K562 (cell line): ENCODE data around the gene AHCY. TPM values are rescaled to one million over a fixed set of nuclear protein-coding genes. Genes with fewer than 3 reads are reported as not detected.

Experiments used
- CC2D1A ChIP-seq: fragments of 450-650 bp; IDR thresholded peaks from 2 replicates; pipeline ENCODE4 v1.6.1; 2017; ENCODE audit warnings: mild to moderate bottlenecking
- COPS2 ChIP-seq: fragments of 450-650 bp; conservative IDR thresholded peaks from 2 replicates; pipeline ENCODE4 v1.6.1; 2016; ENCODE audit warnings: mild to moderate bottlenecking, moderate library complexity
- E2F3 ChIP-seq: fragments of 250-450 bp; sonication (Bioruptor Pico); IDR thresholded peaks from 2 replicates; pipeline ENCODE4 v1.4.0; 2020; ENCODE audit warnings: mild to moderate bottlenecking
- EGR1 ChIP-seq: fragments of 450-650 bp; conservative IDR thresholded peaks from 2 replicates; pipeline ENCODE4 v1.6.1; 2017; ENCODE audit warnings: mild to moderate bottlenecking
- FOXM1 ChIP-seq, 2 experiments: fragments of 450-650 bp in 1 of 2; sonication (generic) in 1 of 2; formaldehyde crosslinking in 1 of 2; IDR thresholded peaks; 2 replicates each; pipeline versions ENCODE4 v1.6.1 to v1.9.0; 2017 to 2022; ENCODE audit warnings: low read depth in 2 of 2, mild to moderate bottlenecking in 2 of 2, missing genetic modification reagents in 1 of 2, moderate library complexity in 1 of 2
- GATA2 ChIP-seq: sonication (generic); formaldehyde crosslinking; IDR thresholded peaks from 2 replicates; pipeline ENCODE4 v1.4.0; 2020; ENCODE audit warnings: mild to moderate bottlenecking, missing genetic modification reagents
- HMGN3 ChIP-seq: IDR thresholded peaks from 2 replicates; pipeline ENCODE4 v1.6.1; 2011; ENCODE audit warnings: borderline replicate concordance, low read depth, mild to moderate bottlenecking, mixed read lengths, low read length; ENCODE audit not compliant: insufficient read length; ENCODE audit errors: extremely low read depth
- HNRNPL ChIP-seq: fragments of 200-400 bp; formaldehyde crosslinking; IDR thresholded peaks from 2 replicates; pipeline ENCODE4 v1.6.1; 2017; ENCODE audit warnings: low read depth, mild to moderate bottlenecking, low read length
- NFIC ChIP-seq: fragments of 450-650 bp; IDR thresholded peaks from 2 replicates; pipeline ENCODE4 v1.6.1; 2017; ENCODE audit warnings: mild to moderate bottlenecking, inconsistent platforms
- PREB ChIP-seq: sonication (generic); formaldehyde crosslinking; IDR thresholded peaks from 2 replicates; pipeline ENCODE4 v1.8.1; 2023; ENCODE audit warnings: mild to moderate bottlenecking, missing genetic modification reagents
- PRMT5 ChIP-seq: sonication (generic); formaldehyde crosslinking; IDR thresholded peaks from 2 replicates; pipeline ENCODE4 v1.5.0; 2020; ENCODE audit warnings: missing genetic modification reagents
- TFAP4 ChIP-seq: sonication (generic); formaldehyde crosslinking; IDR thresholded peaks from 2 replicates; pipeline ENCODE4 v1.8.0; 2022; ENCODE audit warnings: missing genetic modification reagents, mild to moderate bottlenecking, moderate library complexity, borderline replicate concordance
- TRIM24 ChIP-seq, 2 experiments: fragments of 450-650 bp; IDR thresholded peaks; 2 replicates each; pipeline ENCODE4 v1.6.1; 2016
- ZNF407 ChIP-seq: fragments of 450-650 bp; IDR thresholded peaks from 2 replicates; pipeline ENCODE4 v1.6.1; 2016; ENCODE audit warnings: low read depth
- ZNF584 ChIP-seq: fragments of 200-800 bp; sonication (Bioruptor generic); IDR thresholded peaks from 2 replicates; pipeline ENCODE4 v1.6.1; 2016; ENCODE audit warnings: low read depth, mild to moderate bottlenecking, missing genetic modification characterization, missing compliant biosample characterization
- ZNF655 ChIP-seq: fragments of 250-450 bp; sonication (Bioruptor Pico); IDR thresholded peaks from 2 replicates; pipeline ENCODE4 v1.5.0; 2021
- polyA plus RNA-seq, 8 experiments: library from polyadenylated mRNA; depleted of rRNA in 4 of 8; stranded (reverse) in 5 of 8; unstranded in 3 of 8; fragments of >200 nt; fragmentation: Nextera tagmentation in 2 of 8; fragmentation: Illumina TruSeq in 1 of 8; extraction: Ambion mirVana in 2 of 8; extraction: Trizol in 1 of 8; gene quantifications; 2 replicates each; pipeline versions ENCODE4 v1.2.1 to v1.2.3, GENCODE V29; 2011 to 2014; ENCODE audit warnings: inconsistent platforms in 1 of 8, missing spikeins in 1 of 8
- total RNA-seq, 7 experiments: library from RNA; depleted of rRNA in 6 of 7; stranded (reverse); fragments of >200 nt in 6 of 7; fragmentation: Illumina TruSeq in 2 of 7; extraction: Trizol in 2 of 7; gene quantifications; 2 replicates each; pipeline versions ENCODE4 v1.2.1 to v1.2.3, GENCODE V29; 2011 to 2021; ENCODE audit warnings: low replicate concordance in 1 of 7

The AHCY gene
- total and polyA plus RNA-seq, 9 of the 15 experiments (the other 6 are each of a cell fraction or from before 2014, with no cell fraction given): 82.5 to 269 (median 190) TPM

- TF ChIP-seq GATA2 (CRISPR knock-in tag): no peak
- no peak for TF ChIP-seq CC2D1A
- TF ChIP-seq ZNF655 (CRISPR knock-in tag): no peak
- TF ChIP-seq TRIM24 (IDR thresholded peaks at IDR 0.05): no peak
- no peak for TF ChIP-seq PRMT5 (CRISPR knock-in tag)
- TF ChIP-seq E2F3 (CRISPR knock-in tag): peak; percentile 64; the same call in 1 of the 2 replicates
- TF ChIP-seq HMGN3: no peak
- no peak for TF ChIP-seq HNRNPL
- no peak for TF ChIP-seq ZNF407
- no peak for TF ChIP-seq TFAP4
- TF ChIP-seq NFIC: peak; percentile 41; the same call in 1 of the 2 replicates
- TF ChIP-seq PREB (CRISPR knock-in tag): no peak
- peak; percentile 85 for TF ChIP-seq ZNF584 (CRISPR knock-in tag)
- TF ChIP-seq COPS2: no peak
- peak; percentile 57 for TF ChIP-seq EGR1
- TF ChIP-seq FOXM1 (IDR thresholded peaks at IDR 0.05; ENCODE audit: low read depth): no peak
- TF ChIP-seq FOXM1 (CRISPR knock-in tag; IDR thresholded peaks at IDR 0.05; ENCODE audit: low read depth): no peak
Measured at GRCh38 chr20:34322267-34323105, 19.3 kb upstream of the AHCY start (continued).
